HG03378 (cell line): ENCODE results near the gene EPHX1.
"Not testable (repeated sequence)": the region's sequence is repeated elsewhere in the genome, so short reads cannot be mapped to it uniquely, and the experiment has no call there.

Experiments used
- ATAC-seq: cut with Tn5 transposase; IDR thresholded peaks from one replicate; pipeline ENCODE4 v1.9.1; 2021; ENCODE audit warnings: mild to moderate bottlenecking, moderate library complexity; ENCODE audit not compliant: unreplicated experiment

Gene EPHX1

DNA sequence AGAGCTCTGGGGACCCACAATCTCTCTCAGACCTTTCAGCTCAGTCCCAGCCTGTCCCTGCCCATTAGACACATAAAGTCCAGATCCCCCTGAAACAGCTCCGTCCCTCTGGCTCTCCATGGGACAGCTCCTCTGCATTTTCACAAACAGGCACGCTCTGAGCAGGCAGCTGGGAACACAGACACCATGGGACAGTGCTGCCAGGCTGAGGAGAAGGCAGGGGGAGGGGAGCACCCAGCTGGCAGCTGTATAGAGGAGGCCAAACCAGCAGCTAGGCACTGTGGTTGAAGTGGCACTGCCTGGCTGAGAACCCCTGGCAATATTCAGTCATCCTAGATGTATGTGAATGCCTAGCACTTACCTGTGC, 70.3 kb downstream of the EPHX1 start:
- no peak for ATAC-seq

DNA sequence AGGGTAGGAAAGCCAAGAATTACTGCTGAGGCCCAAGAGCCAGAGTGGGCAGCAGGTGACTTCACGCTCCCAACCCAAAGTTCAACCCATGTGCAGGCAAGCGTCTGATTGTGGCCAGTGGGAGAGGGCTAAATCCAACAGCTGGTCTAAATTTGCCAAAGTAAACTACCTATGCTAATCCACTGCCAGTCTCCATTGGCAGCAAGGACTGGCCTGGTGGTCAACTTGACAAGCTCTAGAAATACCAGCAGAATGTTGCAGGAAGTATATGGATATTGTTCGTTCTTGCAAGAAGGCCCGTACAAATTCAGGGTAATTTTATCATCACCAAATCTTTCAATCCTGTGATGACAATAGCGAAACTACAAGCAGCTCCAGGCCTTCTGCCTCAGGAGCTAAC, 70.7 kb downstream of the EPHX1 start:
- no peak for ATAC-seq

DNA sequence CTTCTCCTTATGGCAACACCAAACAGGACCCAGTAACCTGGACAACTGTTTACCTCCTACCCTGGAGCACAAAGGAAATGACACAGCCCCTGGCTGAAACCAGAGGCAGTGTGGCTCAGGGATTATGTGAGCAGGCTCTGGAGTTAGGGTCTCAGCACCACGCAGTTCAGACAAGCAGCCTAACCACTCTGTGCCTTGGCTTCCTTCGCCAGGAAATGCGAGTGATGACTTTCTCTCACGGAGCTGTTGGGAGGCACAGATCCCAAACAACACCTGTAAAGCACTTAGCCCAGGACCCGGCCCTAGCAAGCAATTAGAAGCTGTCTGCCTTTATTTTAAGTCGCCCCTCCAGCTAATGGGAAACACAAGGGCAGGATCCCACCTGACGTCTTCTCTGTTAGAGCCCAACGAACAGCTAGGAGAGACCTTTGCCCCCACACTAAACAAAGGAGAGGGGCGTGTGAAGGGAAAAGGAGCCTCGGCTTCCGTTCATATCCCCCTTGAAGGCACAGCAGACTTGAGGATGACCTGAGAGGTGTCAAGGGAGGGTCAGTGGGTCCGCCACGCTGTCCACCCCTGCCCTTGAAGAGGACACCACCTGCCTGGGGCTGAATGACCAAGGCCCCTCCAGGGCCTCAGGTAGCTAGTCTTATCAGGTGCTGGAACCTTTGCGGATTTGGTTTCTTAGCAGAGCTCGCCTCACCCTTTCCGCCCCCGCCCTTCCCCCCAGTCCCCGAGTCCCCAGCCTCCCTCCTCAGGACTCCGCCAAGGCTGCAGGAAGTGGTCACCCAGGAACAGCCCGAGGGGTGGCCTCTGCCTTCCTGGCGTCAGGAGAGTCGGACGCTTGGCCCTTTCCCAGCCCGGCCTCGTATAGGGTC, 71.4 kb downstream of the EPHX1 start:
- no peak for ATAC-seq

- peak; percentile 77 for ATAC-seq
Measured at GRCh38 chr1:225881959-225882693, 72.2 kb downstream of the EPHX1 start, which contains the start of gene TMEM63A. Gene TMEM63A (minus strand): TSS chr1:225882380. CDS start chr1:225877580, 4,800 bp downstream.

- ATAC-seq, result peak; percentile 21
Measured at GRCh38 chr1:225882694-225883615, 73.0 kb downstream of the EPHX1 start.

GRCh38 chr1:225883616-225884265, 73.8 kb downstream of the EPHX1 start:
- ATAC-seq, result no peak

DNA sequence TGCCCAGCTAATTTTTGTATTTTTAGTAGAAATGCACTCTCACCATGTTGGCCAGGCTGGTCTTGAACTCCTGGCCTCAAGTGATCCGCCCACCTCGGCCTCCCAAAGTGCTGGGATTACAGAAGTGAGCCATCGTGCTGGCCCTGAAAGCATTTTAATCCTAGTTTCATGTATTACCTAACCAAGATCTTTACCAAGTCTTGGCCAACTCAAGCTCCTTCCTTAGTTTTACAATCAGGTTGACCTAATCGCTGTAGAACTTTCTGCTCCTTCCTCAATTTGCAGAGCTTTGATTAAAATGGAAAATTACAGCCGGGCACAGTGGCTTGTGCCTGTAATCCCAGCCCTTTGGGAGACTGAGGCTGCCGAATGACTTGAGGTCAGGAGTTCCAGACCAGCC, 75.4 kb downstream of the EPHX1 start:
- no peak for ATAC-seq

GRCh38 chr1:225886159-225887029, 76.5 kb downstream of the EPHX1 start:
- ATAC-seq, result no peak

DNA sequence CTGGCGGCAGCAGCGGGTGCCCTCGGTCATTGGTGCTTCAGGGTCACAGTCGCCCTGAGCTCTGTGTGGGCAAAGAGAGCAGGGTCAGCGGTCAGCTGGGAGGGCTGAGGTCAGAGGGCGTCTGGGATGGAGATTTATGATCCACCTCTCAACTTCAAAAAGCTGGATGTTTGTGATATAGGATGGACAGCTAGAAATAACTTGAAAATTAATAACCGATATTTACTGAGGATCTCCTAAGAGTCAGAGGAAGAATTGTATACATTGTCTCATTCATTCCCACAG, 77.0 kb downstream of the EPHX1 start:
- ATAC-seq, result no peak

- not testable (repeated sequence) for ATAC-seq
Measured at GRCh38 chr1:225887554-225888288, 77.8 kb downstream of the EPHX1 start.

DNA sequence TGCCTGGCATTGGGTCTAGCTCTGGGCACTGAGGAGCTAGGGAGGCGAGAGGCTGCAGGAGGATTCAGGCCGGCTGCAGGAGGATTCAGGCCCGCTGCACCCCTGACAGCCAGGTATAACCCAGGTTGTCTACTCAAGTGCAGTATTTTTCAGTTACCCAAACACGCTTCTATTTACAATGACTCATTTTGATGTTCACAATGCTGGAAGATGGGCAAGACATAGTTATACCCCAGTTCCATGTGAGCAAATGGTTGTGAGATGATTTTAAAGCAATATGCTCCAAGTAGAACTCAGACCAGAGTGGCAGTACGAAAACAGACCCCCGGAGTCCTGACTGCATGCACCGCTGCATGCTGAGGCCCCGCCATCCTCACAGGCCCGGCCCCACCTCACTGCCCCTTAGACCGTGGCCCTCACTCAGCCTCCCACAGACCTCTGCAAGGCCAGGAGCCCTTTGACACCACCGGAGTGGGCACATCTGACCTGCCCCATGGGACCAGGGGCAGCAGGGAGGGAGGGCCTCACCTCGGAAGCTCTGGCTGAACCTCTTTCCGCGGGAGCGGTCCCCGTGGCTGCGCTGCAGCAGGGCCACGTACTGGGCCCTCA, 78.5 kb downstream of the EPHX1 start:
- no peak for ATAC-seq

DNA sequence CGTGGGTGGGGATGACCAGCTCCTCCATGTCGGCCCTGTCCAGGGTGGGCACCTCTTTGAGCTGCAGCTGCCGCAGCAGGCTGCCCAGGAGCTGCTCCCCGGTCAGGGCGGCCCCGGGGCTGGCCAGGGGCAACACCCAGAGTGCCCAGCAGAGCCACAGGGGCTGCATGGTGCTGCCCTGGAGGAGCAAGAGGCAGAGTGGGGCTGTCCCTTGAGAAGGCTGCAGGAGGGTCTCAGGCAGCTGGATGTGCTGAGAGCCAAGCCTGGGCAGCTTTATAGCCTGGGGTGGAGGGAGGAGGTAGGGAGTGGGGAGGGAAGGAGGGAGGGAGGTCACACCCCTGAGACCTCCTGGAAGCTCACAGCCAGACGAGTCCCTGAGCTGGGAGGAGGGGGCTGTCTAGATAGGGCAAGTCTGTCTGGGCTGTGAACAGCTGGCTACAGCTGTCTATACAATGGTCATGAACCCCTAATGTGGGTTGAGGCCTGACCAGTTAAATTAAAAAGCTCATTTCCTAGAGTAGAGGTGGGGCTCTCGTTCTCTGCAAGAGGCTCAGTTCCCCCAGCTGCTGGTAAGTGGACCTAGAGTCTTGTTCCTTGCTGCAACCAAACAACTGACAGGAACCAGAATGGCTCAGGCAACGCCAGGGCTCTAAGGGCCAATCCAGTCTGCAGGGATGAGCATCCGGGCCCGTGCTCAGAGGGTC, 79.1 kb downstream of the EPHX1 start, which contains the start of gene LEFTY1:
Gene LEFTY1, minus strand, starts transcription at position 249 of the 704 bp plus-strand sequence. Its CDS starts 80 bp downstream, at position 169.
- ATAC-seq, result no peak

GRCh38 chr1:225889743-225890142, 79.8 kb downstream of the EPHX1 start:
- ATAC-seq, result no peak

DNA sequence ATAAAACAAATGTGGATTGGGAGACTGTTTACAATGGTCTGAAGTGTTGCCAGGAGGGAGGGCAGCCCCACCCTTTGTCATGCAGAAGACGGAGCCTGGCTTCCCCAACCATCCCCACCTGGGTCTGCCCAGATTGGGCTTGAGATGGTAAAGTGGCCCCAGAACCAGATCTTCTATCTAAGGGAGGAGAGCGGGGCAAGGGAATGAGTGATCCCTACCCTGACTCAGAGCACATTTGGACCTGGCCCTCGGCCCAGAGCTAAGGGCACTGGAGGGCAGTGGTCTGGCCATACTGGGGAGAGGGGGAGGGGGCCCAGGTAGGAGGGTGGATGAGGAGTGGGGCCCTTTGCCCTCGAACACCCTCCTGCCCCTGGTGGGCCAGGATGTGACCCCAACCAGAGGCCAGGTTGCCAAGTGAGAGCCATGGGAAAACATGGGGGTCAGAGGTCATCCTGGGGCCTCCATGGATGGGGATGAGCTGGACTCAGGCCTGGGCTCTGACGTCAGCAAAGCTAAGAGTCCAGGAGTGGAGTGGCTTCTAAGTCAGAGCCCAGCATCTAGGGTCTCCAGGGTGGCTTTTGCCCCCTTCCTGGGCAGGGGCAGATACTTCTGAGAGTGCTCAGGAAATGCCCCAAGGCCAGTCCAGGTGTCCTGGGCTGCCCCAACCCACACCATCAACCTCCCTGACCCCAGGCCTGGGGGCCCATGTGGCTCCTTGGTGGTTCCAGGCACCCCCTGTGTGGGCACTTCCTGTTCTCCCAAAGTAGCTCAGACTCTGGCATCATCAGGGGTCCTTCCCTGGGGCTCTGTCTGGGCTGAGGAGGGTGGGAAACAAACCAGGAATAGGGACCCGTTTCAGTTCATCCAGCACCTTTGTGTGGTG, 80.7 kb downstream of the EPHX1 start:
- ATAC-seq, result no peak

GRCh38 chr1:225891229-225891972, 81.5 kb downstream of the EPHX1 start:
- no peak for ATAC-seq

GRCh38 chr1:225892307-225892706, 82.4 kb downstream of the EPHX1 start:
- ATAC-seq, result no peak
